ENCODE measurements around the gene CTDSPL.
A peak's percentile ranks its signal among the peaks of the same experiment; 100 is the strongest.

CTDSPL gene

GRCh38 chr3:37833302-37834186 is 28.1 kb upstream of the CTDSPL start:
- no peaks in the 10 kb centered on the region for H3K4me1 Mint-ChIP-seq
- H3K36me3 Mint-ChIP-seq: no peaks in the 10 kb centered on the region
- no peak overlapping the region for H3K27ac Mint-ChIP-seq
- no peak overlapping the region for H3K4me3 Mint-ChIP-seq
- H3K27me3 Mint-ChIP-seq: peaks cover 39% of the 10 kb centered on the region
- no peaks in the 10 kb centered on the region for H3K9me3 Mint-ChIP-seq
- no peak for ATAC-seq

DNA sequence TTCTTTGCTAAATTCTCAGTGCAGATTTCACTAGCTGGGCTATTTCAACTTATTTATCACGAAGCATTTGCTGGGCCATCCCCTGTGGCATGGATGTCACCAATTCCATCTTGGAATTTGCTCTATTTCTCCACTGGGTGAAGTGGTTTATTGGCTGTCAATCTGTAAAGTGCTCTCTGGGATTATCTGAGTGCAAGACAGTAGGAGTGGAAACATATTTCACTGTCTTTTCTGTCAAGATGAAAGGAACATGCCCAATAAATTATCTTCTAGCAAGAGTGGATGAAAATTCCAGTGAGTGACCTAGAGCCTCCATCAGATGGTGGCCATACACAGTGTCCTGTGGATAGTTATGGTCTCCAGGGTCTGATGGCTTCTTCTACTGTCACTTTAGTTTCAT is 25.1 kb upstream of the CTDSPL start:
- ATAC-seq: no peak
- Mint-ChIP-seq H3K9me3 (no peaks in the 10 kb centered on the region), H3K4me1 (no peaks in the 10 kb centered on the region), H3K4me3 (no peak overlapping the region), H3K27me3 (peaks cover 50% of the 10 kb centered on the region), H3K27ac (no peak overlapping the region), H3K36me3 (no peaks in the 10 kb centered on the region)

DNA sequence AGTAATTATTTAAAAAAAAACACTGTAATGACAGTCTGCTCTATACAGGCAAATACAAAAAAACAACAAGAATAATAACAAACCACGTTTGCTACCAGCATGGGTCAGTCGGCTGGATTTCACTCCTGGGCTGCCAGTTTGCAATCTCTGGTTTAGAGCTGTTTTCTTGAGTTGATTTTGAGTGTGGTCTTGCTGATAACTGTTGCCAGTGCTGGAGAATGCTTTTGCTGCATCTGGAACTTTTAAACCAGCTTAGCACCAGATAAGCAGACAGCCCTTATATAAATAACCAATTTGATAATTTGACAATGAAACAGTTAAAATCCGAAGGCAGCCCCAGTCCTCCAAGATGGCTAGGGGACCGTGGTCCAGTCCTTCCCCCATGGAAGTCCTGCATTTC is 14.0 kb upstream of the CTDSPL start:
- Mint-ChIP-seq H3K4me3 (no peak overlapping the region), H3K9me3 (peaks cover 2% of the 10 kb centered on the region), H3K36me3 (no peaks in the 10 kb centered on the region), H3K4me1 (no peaks in the 10 kb centered on the region), H3K27ac (no peak overlapping the region), H3K27me3 (peaks cover 9% of the 10 kb centered on the region)
- ATAC-seq: no peak

DNA sequence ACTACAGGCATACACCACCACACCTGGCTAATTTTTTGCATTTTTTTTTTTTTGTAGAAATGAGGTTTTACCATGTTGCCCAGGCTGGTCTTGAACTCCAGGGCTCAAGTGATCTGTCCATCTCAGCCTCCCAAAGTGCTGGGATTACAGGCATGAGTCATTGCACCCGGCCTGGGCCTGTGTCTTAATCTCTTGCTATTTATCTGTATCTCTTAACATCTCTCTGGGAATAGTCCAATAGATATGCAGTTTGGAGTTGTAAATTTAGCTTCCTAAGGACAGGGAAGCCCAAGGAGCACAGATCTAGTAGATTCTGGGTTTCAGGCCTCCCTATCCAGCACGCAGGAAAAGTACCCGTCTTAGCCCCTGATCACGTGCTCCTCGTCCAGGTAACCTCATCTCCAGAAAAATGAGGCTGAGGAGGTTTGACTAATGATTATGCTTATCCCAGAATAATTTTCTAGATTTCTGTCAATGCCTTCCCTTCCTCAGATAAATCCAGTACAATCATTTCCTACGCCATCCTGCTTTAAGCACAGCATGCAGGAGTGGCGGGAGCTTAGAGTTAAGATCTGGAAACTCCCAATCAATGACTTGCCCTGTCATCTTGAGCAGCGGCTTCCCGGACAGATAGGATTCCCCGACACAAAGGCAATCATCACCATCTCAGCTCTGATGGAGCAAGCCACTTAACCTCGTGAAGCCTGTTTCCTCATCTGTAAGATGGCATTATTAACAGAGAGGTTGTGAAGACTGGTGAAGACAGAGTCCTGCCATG is 12.3 kb upstream of the CTDSPL start:
- H3K4me1 Mint-ChIP-seq: no peaks in the 10 kb centered on the region
- no peak for ATAC-seq
- no peaks in the 10 kb centered on the region for H3K9me3 Mint-ChIP-seq
- H3K27me3 Mint-ChIP-seq: peaks cover 9% of the 10 kb centered on the region
- H3K27ac Mint-ChIP-seq: no peak overlapping the region
- H3K4me3 Mint-ChIP-seq: no peak overlapping the region
- H3K36me3 Mint-ChIP-seq: no peaks in the 10 kb centered on the region

DNA sequence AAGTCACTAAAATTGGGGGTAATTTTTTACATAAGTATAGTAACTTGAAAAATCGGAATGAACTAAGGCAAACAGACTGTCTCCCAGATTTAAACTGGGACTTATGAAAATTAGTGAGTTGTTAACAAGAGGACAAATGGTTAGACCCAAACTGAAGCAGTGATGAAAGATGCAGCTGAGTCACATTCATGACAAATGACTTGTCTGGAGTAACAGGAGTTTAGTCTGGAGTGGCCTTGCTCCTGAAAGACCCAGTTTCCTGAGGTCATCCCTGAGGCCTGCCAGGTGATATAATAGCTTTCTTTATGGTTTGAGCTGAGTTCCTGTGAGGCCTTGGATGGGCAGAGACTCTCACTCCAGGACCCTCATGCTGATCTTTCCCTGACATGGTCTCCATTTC is 9.6 kb upstream of the CTDSPL start:
- H3K9me3 Mint-ChIP-seq: no peaks in the 10 kb centered on the region
- H3K27me3 Mint-ChIP-seq: peaks cover 20% of the 10 kb centered on the region
- no peak for ATAC-seq
- no peaks in the 10 kb centered on the region for H3K36me3 Mint-ChIP-seq
- H3K4me1 Mint-ChIP-seq: no peaks in the 10 kb centered on the region
- no peak overlapping the region for H3K4me3 Mint-ChIP-seq
- no peak overlapping the region for H3K27ac Mint-ChIP-seq

DNA sequence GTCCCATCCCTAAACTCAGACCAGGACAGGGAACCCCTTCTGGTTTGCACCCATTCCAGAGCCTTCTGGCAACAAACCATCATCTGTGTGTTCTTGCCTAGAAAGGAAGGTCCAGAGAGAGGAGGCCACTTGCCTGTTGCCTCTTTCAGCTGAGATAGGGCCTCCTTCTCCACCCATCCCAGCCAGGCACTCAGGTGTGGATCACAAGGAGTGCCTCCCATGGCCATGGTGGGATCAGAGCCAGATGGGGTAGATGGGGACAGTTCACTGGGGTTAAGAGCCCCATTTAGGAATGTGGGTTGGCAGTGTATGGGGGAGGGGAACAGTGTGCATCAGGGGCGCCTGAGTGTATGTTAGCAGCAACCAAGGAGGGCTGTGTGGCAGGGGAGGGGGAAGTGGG is 8.9 kb upstream of the CTDSPL start:
- no peak for ATAC-seq
- Mint-ChIP-seq H3K27ac (no peak overlapping the region), H3K9me3 (no peaks in the 10 kb centered on the region), H3K27me3 (peaks cover 20% of the 10 kb centered on the region), H3K36me3 (no peaks in the 10 kb centered on the region), H3K4me1 (no peaks in the 10 kb centered on the region), H3K4me3 (no peak overlapping the region)

DNA sequence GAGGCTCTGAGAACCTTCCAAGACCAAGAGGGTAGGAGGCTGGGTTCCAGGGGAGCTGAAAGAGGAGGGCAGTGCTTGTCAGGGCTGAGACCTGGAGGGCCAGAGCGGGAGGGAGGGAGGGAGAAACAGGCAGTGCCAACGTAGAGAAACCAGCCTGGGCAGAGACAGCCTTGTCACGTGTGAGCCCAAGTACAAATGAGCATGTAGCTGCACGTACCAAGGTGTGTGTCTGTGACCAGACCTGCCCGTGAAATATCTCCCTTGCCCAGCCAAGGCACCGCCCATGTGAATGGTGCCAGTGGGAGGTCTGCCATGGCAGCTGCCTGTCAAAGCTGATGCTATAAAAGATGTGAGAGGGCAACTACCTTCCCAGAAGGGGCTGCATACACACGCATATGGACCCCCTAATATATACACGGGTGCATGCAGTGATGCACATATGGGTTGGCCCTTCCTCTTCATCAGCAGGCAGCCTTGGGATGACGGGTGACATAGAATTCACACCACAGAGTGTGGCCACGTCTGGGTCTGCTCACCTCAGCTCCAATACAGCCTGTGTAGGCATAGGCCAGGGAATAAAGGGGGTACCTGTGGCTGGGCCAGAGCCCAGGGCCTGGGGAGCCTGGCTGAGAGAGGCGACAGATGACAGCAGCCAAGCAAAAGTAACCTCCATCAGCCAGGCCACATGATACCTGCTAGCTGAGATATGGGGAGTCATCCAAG is 7.8 kb upstream of the CTDSPL start:
- no peaks in the 10 kb centered on the region for H3K36me3 Mint-ChIP-seq
- no peak overlapping the region for H3K27ac Mint-ChIP-seq
- no peaks in the 10 kb centered on the region for H3K9me3 Mint-ChIP-seq
- no peak overlapping the region for H3K4me3 Mint-ChIP-seq
- ATAC-seq: peak; percentile 5
- H3K27me3 Mint-ChIP-seq: peaks cover 20% of the 10 kb centered on the region
- H3K4me1 Mint-ChIP-seq: no peaks in the 10 kb centered on the region

DNA sequence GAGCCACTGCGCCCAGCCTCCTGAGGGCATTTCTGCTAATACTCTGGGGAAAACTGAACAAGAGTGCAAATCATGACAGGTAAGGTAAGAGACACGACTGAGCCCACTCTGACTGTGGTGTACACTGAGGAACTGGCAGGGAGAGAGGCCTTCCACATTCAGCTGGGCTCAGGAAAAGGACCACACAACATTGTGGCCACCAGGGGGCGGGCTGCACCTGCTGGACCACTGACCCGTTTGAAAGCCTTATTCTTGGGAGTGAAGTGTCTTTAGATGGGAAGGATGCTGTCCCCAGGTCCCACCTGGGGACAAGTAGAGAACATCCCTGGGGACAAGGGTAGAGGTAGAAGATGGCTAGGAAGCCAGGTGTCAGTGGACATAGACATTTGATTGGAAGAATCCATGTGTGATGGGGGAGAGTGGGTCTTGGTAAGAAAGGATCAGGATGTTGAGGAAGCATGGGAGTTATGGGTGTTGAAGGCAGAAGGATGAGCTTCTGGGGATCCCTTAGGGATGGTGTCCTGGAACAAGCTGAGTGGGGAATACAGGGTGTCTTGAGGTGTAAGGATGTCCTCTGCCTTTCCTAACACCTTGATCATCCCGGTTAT is 6.2 kb upstream of the CTDSPL start:
- no peak overlapping the region for H3K27ac Mint-ChIP-seq
- H3K36me3 Mint-ChIP-seq: no peaks in the 10 kb centered on the region
- no peaks in the 10 kb centered on the region for H3K4me1 Mint-ChIP-seq
- H3K9me3 Mint-ChIP-seq: no peaks in the 10 kb centered on the region
- no peak for ATAC-seq
- no peak overlapping the region for H3K4me3 Mint-ChIP-seq
- peaks cover 26% of the 10 kb centered on the region for H3K27me3 Mint-ChIP-seq

- H3K9me3 Mint-ChIP-seq: no peaks in the 10 kb centered on the region
- no peak overlapping the region for H3K4me3 Mint-ChIP-seq
- H3K36me3 Mint-ChIP-seq: no peaks in the 10 kb centered on the region
- no peak for ATAC-seq
- H3K27ac Mint-ChIP-seq: no peak overlapping the region
- peaks cover 28% of the 10 kb centered on the region for H3K27me3 Mint-ChIP-seq
- peaks cover 8% of the 10 kb centered on the region for H3K4me1 Mint-ChIP-seq
These were observed 5.3 kb upstream of the CTDSPL start for GRCh38 chr3:37856381-37856780.

DNA sequence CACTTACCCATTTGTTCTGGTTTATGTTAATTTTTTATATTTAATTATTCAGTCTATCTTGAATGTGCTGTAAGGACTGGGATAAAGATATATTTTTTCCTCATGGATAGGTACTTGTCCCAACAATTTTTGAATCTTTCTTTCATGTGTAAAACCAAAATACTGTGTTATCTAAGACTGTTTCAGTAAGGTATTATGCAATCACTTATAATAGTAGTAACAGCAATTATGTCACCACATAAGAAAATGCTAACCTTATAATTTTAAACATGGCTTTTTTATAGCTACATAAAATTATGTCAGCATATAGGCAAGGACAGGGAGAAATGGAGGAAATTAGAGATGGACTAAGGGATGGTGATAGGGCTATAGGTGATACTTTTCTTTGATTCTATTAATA is 2.9 kb upstream of the CTDSPL start:
- Mint-ChIP-seq H3K27ac (no peak overlapping the region), H3K4me3 (no peak overlapping the region), H3K36me3 (no peaks in the 10 kb centered on the region), H3K27me3 (peaks cover 48% of the 10 kb centered on the region), H3K9me3 (no peaks in the 10 kb centered on the region), H3K4me1 (peaks cover 14% of the 10 kb centered on the region)
- no peak for ATAC-seq

DNA sequence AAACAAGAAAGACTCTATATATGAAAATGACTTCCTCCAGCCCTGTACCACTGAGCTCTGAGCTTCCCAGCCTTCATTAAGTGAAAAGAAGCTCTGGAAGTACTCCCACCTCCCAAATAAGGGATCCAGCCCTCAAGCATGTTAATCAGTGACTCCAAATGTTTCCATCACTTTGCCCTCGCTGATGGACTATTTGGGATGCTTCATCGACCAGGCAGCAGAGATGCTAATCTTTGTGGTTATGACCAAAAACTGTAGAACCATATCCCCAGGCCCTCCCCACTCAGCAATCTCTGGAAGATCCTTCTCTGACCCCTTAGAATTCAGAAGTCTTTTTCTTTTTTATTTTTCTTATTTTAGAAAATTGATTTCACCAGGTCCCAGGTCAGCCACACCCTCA is 2.3 kb upstream of the CTDSPL start:
- Mint-ChIP-seq H3K36me3 (no peaks in the 10 kb centered on the region), H3K27ac (no peak overlapping the region), H3K4me1 (peaks cover 14% of the 10 kb centered on the region), H3K9me3 (no peaks in the 10 kb centered on the region), H3K4me3 (no peak overlapping the region), H3K27me3 (peaks cover 53% of the 10 kb centered on the region)
- ATAC-seq: no peak

DNA sequence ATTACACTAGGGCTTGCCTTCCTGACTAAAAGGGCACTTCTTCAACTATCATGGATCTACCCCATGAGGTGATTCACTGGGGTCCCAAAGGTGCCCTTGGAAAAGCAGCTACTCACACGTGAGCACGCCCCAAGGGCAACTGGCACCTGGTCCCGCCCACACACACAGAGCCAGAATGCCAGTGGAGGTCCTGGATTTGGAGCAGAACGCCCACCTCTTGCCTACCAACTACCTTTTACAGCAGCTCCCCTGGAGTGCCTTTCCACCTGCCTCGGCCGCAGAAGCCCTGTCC is 1.8 kb upstream of the CTDSPL start:
- peaks cover 14% of the 10 kb centered on the region for H3K4me1 Mint-ChIP-seq
- H3K27ac Mint-ChIP-seq: no peak overlapping the region
- no peak for ATAC-seq
- no peaks in the 10 kb centered on the region for H3K9me3 Mint-ChIP-seq
- peaks cover 52% of the 10 kb centered on the region for H3K27me3 Mint-ChIP-seq
- H3K36me3 Mint-ChIP-seq: no peaks in the 10 kb centered on the region
- H3K4me3 Mint-ChIP-seq: peak overlapping the region; percentile 2

- H3K27me3 Mint-ChIP-seq: peaks cover 42% of the 10 kb centered on the region
- no peaks in the 10 kb centered on the region for H3K9me3 Mint-ChIP-seq
- H3K27ac Mint-ChIP-seq: no peak overlapping the region
- H3K4me3 Mint-ChIP-seq: peak overlapping the region; percentile 8
- H3K36me3 Mint-ChIP-seq: no peaks in the 10 kb centered on the region
- peaks cover 14% of the 10 kb centered on the region for H3K4me1 Mint-ChIP-seq
- peak; percentile 7 for ATAC-seq
These were observed 681 bp downstream of the CTDSPL start for GRCh38 chr3:37862219-37862902.

GRCh38 chr3:37862903-37863815 is 1.5 kb downstream of the CTDSPL start:
- H3K36me3 Mint-ChIP-seq: no peaks in the 10 kb centered on the region
- H3K9me3 Mint-ChIP-seq: no peaks in the 10 kb centered on the region
- no peak for ATAC-seq
- H3K27ac Mint-ChIP-seq: no peak overlapping the region
- H3K27me3 Mint-ChIP-seq: peaks cover 42% of the 10 kb centered on the region
- peaks cover 14% of the 10 kb centered on the region for H3K4me1 Mint-ChIP-seq
- H3K4me3 Mint-ChIP-seq: no peak overlapping the region
